Aorta (tissue), 5 donors: ENCODE data around the gene NT5DC1. TPM values are rescaled to one million over a fixed set of nuclear protein-coding genes. Genes with fewer than 3 reads are reported as not detected.
"Not testable (repeated sequence)": the region's sequence is repeated elsewhere in the genome, so short reads cannot be mapped to it uniquely, and the experiment has no call there.

ENCODE experiments used
- ATAC-seq: fragments of 200-7000 bp; cut with Tn5 transposase; one replicate; pipeline ENCODE4 v1.9.1; 2022; ENCODE audit warnings: moderate library complexity; ENCODE audit not compliant: low FRiP score
- DNase-seq, 2 donors: peaks; one replicate each; pipeline ENCODE4 v3.0.0-alpha.2; 2020
- H3K27ac ChIP-seq, 2 donors: one replicate each; pipeline ENCODE4 v1.5.1; 2013; ENCODE audit warnings: low read length in 2 of 2, mild to moderate bottlenecking in 2 of 2, moderate library complexity in 2 of 2, control low read depth in 1 of 2, inconsistent platforms in 1 of 2, low read depth in 1 of 2
- H3K27me3 ChIP-seq, 2 donors: one replicate each; pipeline ENCODE4 v1.6.1; 2013; ENCODE audit warnings: control low read depth in 1 of 2, low read length in 1 of 2, mild to moderate bottlenecking in 1 of 2, moderate library complexity in 1 of 2; ENCODE audit not compliant: insufficient read depth in 2 of 2, control insufficient read depth in 1 of 2
- H3K36me3 ChIP-seq, 2 donors: one replicate each; pipeline ENCODE4 v1.6.1; 2013; ENCODE audit warnings: control low read depth in 1 of 2, low read length in 1 of 2, mild to moderate bottlenecking in 1 of 2; ENCODE audit not compliant: insufficient read depth in 2 of 2, control insufficient read depth in 1 of 2
- H3K4me1 ChIP-seq, 2 donors: one replicate each; pipeline ENCODE4 v1.6.1; 2013; ENCODE audit warnings: low read length in 2 of 2, control low read depth in 1 of 2, mild to moderate bottlenecking in 1 of 2, moderate library complexity in 1 of 2; ENCODE audit not compliant: insufficient read depth in 2 of 2, control insufficient read depth in 1 of 2
- H3K4me3 ChIP-seq, 2 donors: one replicate each; pipeline ENCODE4 v1.5.1; 2013; ENCODE audit warnings: low read length in 2 of 2, control low read depth in 1 of 2, mild to moderate bottlenecking in 1 of 2
- H3K9me3 ChIP-seq: one replicate; pipeline ENCODE4 v1.6.1; 2013; ENCODE audit warnings: mild to moderate bottlenecking, low read length; ENCODE audit not compliant: control insufficient read depth
- WGBS, 2 donors: extraction: QIAGEN DNeasy Blood & Tissue Kit; methylation state at CpG; one replicate each; pipeline ENCODE4 v1.1.7; 2013; 5-methylcytosine and 5-hydroxymethylcytosine counted together
- intact Hi-C, 2 donors: fragments of 100-400 bp; cut with DNase I; formaldehyde crosslinking; loops; one replicate each; pipeline versions ENCODE4 v1.14.2 to v1.15.0; 2022
- polyA plus RNA-seq, 2 donors: library from polyadenylated mRNA; stranded (reverse); fragments of 200-250 nt; gene quantifications; one replicate each; pipeline ENCODE4 v1.2.3, GENCODE V29; 2013
- total RNA-seq, 2 donors: library from RNA; stranded (reverse); fragmentation: NEBNext Ultra II Directional; extraction: Animal tissue kit (Norgen Biotek cat#: 25700); gene quantifications; one replicate each; pipeline ENCODE4 v1.2.1, GENCODE V29; 2021
- donor health status: healthy with polysubstance abuse.
- donor health status: Bipolar disorder and iron deficiency.
- donor health status: DM: no; HTN: no; CAD: no.
- donor health status: DM: no; HTN: no; CAD: no.
- donor health status: DM: yes; HTN: yes; CAD: no.

The NT5DC1 gene
- total and polyA plus RNA-seq, 4 donors, result 17.0 to 47.5 (median 38.0) TPM

GRCh38 chr6:116078945-116079344 is 21.7 kb upstream of the NT5DC1 start:
- no peaks in the 10 kb centered on the region for H3K27me3 ChIP-seq
- 98 to 100% methylated on average over 3 of the region's 3 CpGs for WGBS, 2 donors
- intact Hi-C loops, result no loop called here
- ATAC-seq, result no peak
- DNase-seq, result no peak
- no peaks in the 10 kb centered on the region for H3K9me3 ChIP-seq
- no peaks in the 10 kb centered on the region for H3K36me3 ChIP-seq
- no peak overlapping the region for H3K4me3 ChIP-seq
- peaks cover 0 to 5% of the 10 kb centered on the region in 2 donors for H3K4me1 ChIP-seq
- H3K27ac ChIP-seq, result no peak overlapping the region

- WGBS, 2 donors, result 95% methylated on average over 5 of the region's 5 CpGs
- no peak for ATAC-seq
- intact Hi-C loops, result no loop called here
Measured at GRCh38 chr6:116083052-116083451, 17.6 kb upstream of the NT5DC1 start.

GRCh38 chr6:116084284-116084683 is 16.4 kb upstream of the NT5DC1 start:
- 86 to 92% methylated on average over 2 of the region's 2 CpGs for WGBS, 2 donors
- Histone ChIP-seq H3K4me3 (no peak overlapping the region), H3K36me3 (no peaks in the 10 kb centered on the region), H3K9me3 (no peaks in the 10 kb centered on the region), H3K27ac (peak overlapping the region in 1 of 2 donors; percentile 44), H3K27me3 (no peaks in the 10 kb centered on the region), H3K4me1 (peaks cover 2 to 12% of the 10 kb centered on the region in 2 donors)
- intact Hi-C loops, result no loop called here
- ATAC-seq (no peak), DNase-seq (no peak)

More at GRCh38 chr6:116083052-116083451, 17.6 kb upstream of the NT5DC1 start:
- no peaks in the 10 kb centered on the region for H3K9me3 ChIP-seq
- DNase-seq, result no peak
- no peaks in the 10 kb centered on the region for H3K36me3 ChIP-seq
- H3K27me3 ChIP-seq, result no peaks in the 10 kb centered on the region
- H3K4me3 ChIP-seq, result no peak overlapping the region
- H3K27ac ChIP-seq, result no peak overlapping the region
- peaks cover 2 to 12% of the 10 kb centered on the region in 2 donors for H3K4me1 ChIP-seq

DNA sequence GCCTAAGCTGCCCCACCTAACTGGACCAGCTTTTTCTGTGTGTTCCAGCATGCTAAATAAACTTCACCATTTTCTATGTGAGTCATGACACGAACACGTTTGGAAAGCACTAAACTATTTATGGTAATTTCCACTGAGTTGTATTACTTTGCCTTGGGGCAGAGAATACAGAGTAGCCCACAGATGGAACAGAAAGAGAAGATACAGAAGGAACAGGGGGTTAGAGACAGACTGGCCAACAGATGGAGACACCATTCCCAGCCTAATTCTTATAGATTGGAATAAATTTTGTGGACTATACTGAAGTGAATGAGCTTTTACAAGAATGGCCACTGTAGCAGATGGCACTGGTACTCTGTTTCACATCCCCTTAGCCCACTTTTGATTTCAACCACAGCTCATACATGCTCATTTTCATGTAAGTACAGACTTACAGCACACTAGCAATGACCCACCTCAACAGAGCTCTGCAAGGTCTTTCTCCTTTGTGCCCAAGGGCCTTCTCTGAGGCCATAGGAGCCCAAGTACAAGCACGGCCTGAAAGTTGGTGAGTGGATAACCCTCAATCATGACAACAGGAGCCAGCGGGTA is 13.1 kb upstream of the NT5DC1 start:
- Histone ChIP-seq H3K4me1 (peaks cover 6 to 12% of the 10 kb centered on the region in 2 donors), H3K36me3 (no peaks in the 10 kb centered on the region), H3K4me3 (no peak overlapping the region), H3K27ac (peak overlapping the region; percentile 14 to 94), H3K27me3 (no peaks in the 10 kb centered on the region), H3K9me3 (no peaks in the 10 kb centered on the region)
- DNase-seq, result no peak
- peak; percentile 73 for ATAC-seq
- 47 to 51% methylated on average over 4 of the region's 4 CpGs for WGBS, 2 donors
- intact Hi-C loops, result no loop called here

- Histone ChIP-seq H3K36me3 (no peaks in the 10 kb centered on the region), H3K4me1 (peaks cover 6 to 12% of the 10 kb centered on the region in 2 donors), H3K4me3 (no peak overlapping the region), H3K9me3 (no peaks in the 10 kb centered on the region), H3K27me3 (no peaks in the 10 kb centered on the region), H3K27ac (no peak overlapping the region)
- ATAC-seq (no peak), DNase-seq (no peak)
- intact Hi-C loops, result no loop called here
Measured at GRCh38 chr6:116088946-116089345, 11.7 kb upstream of the NT5DC1 start.

DNA sequence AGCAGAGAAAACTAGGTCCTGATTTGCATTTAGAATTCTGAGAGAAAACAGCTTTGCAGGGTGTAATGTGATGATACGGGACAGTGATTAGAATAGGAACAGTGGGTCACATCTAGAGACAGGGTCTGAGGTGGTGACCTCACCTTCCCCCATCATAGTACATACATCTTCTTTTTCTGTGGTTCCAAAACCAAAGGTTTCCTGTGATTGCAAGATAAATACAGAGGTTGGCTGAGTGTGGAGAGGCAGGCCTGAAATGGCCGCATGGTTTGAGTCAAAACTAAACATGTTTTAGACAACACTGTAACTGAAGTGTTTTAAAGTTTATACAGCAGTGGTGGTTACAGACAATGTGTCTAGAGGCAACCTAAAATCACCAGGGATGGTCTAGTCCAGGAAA is 10.4 kb upstream of the NT5DC1 start:
- DNase-seq, result no peak
- Histone ChIP-seq H3K4me3 (no peak overlapping the region), H3K27ac (no peak overlapping the region), H3K4me1 (peaks cover 6 to 7% of the 10 kb centered on the region in 2 donors), H3K36me3 (no peaks in the 10 kb centered on the region), H3K9me3 (no peaks in the 10 kb centered on the region), H3K27me3 (no peaks in the 10 kb centered on the region)
- intact Hi-C loops, result loop anchor here in 1 of 2 donors (10.0 kb wide), 1 partner anchor 155 kb away; no protein-coding TSS in a partner anchor
- WGBS, 2 donors, result 79 to 90% methylated on average over 2 of the region's 2 CpGs
- ATAC-seq, result no peak

- no peak overlapping the region for H3K4me3 ChIP-seq
- no peaks in the 10 kb centered on the region for H3K9me3 ChIP-seq
- peak overlapping the region; percentile 64 to 92 for H3K27ac ChIP-seq
- no peaks in the 10 kb centered on the region for H3K36me3 ChIP-seq
- ATAC-seq (no peak), DNase-seq (no peak)
- intact Hi-C loops, result loop anchor here (2.0 to 10.0 kb wide), 2 partner anchors 37 to 159 kb away; no protein-coding TSS in a partner anchor
- peaks cover 0 to 4% of the 10 kb centered on the region in 2 donors for H3K4me1 ChIP-seq
- no peaks in the 10 kb centered on the region for H3K27me3 ChIP-seq
- WGBS, 2 donors, result 61 to 63% methylated on average over 7 of the region's 7 CpGs
Measured at GRCh38 chr6:116094041-116094440, 6.6 kb upstream of the NT5DC1 start.

DNA sequence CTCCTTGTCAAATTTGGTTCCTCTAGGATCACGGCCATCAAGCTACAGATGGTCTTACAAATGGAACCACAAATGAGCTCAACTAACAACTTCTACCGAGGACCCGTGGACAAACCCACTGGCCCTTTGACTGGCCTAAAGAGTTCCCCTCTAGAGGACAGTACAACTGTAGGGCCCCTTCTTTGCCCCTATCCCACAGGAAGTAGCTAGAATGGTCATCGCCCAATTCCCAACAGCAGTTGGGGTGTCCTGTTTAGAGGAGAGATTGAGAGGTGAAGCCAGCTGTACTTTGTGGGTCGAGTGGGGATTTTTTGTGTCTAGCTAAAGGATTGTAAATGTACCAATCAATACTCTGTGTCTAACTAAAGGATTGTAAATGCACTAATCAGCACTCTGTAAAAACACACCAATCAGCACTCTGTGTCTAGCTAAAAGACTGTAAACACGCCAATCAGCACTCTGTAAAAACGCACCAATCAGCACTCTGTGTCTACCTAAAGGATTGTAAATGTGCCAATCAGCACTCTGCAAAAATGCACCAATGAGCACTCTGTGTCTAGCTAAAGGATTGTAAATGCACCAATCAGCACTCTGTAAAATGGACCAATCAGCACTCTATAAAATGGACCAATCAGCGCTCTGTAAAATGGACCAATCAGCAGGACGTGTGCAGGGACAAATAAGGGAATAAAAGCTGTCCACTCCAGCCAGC is 4.4 kb upstream of the NT5DC1 start:
- WGBS, 2 donors, result 92 to 98% methylated on average over 9 of the region's 9 CpGs
- not testable (repeated sequence) for DNase-seq, H3K9me3 ChIP-seq, ATAC-seq, H3K27me3 ChIP-seq, H3K36me3 ChIP-seq, H3K27ac ChIP-seq, H3K4me3 ChIP-seq, H3K4me1 ChIP-seq
- intact Hi-C loops, result loop anchor here in 1 of 2 donors (5.0 to 10.0 kb wide), 2 partner anchors 39 to 161 kb away; no protein-coding TSS in a partner anchor
